Stimulated activated effector memory CD8-positive, alpha-beta T cell treated with anti-CD3 and anti-CD28 coated beads, Interleukin-12 subunit alpha, Interleukin-12 subunit beta, amount 100 ng/mL, for 72 hours (primary cell): ENCODE measurements around the gene SNN.

Experiments
- ATAC-seq: fragments of 150-1000 bp; cut with Tn5 transposase; 2 replicates; pipeline ENCODE4 v1.10.0; 2021
- DNase-seq, 2 donors: peaks; one replicate each; pipeline ENCODE4 v3.0.0; 2021 to 2022; ENCODE audit warnings: low spot score in 2 of 2
- H3K27ac Mint-ChIP-seq: one replicate; pipeline ENCODE4 v1.8.0; 2022; ENCODE audit warnings: mild to moderate bottlenecking, mixed read lengths
- H3K36me3 Mint-ChIP-seq: one replicate; pipeline ENCODE4 v1.8.0; 2022; ENCODE audit warnings: mild to moderate bottlenecking, mixed read lengths
- H3K4me1 Mint-ChIP-seq: one replicate; pipeline ENCODE4 v1.8.0; 2022; ENCODE audit warnings: mixed read lengths
- H3K4me3 Mint-ChIP-seq: one replicate; pipeline ENCODE4 v1.8.0; 2022; ENCODE audit warnings: mild to moderate bottlenecking, mixed read lengths
- H3K9me3 Mint-ChIP-seq: one replicate; pipeline ENCODE4 v1.8.0; 2022; ENCODE audit warnings: mixed read lengths

SNN gene

GRCh38 chr16:11667824-11668622, at the start of gene SNN:
SNN (plus strand) TSS chr16:11668455; CDS start chr16:11676060, 7,605 bp downstream.
- Mint-ChIP-seq H3K4me1 (peaks cover 60% of the 10 kb centered on the region), H3K9me3 (no peaks in the 10 kb centered on the region), H3K36me3 (no peaks in the 10 kb centered on the region), H3K4me3 (peak within 1 kb of the TSS; percentile 53), H3K27ac (no peak within 1 kb of the TSS)
- DNase-seq, result peak; percentile 72 to 82
- peak; percentile 90 for ATAC-seq

DNA sequence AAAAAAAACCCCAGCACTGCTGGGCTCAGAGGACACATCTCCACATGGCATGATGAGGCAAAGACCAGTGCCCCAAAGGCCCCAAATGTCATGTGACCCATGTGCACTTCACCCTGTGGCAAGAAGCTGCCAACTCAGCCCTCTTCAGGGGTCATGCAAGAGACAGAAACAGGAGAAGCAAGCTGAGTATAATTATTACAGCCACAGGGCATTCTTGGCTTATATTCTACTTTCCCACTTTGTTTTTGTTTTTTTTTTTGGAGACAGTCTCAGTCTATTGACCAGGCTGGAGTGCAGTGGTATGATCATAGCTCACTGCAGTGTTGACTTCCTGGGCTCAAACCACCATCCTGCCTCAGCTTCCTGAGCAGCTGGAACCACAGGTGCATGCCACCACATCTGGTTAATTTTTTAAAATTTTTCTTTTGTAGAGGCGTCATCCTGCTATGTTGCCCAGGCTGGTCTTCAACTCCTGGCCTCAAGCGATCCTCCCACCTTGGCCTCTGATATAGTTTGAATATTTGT, 48.9 kb upstream of the SNN start:
- Mint-ChIP-seq H3K4me1 (peaks cover 53% of the 10 kb centered on the region), H3K9me3 (peaks cover 3% of the 10 kb centered on the region), H3K4me3 (peak overlapping the region; percentile 78), H3K27ac (peak overlapping the region; percentile 60), H3K36me3 (no peaks in the 10 kb centered on the region)
- DNase-seq (no peak), ATAC-seq (peak; percentile 84)

- peaks cover 3% of the 10 kb centered on the region for H3K9me3 Mint-ChIP-seq
- ATAC-seq (no peak), DNase-seq (no peak)
- H3K27ac Mint-ChIP-seq, result peak overlapping the region; percentile 63
- H3K4me1 Mint-ChIP-seq, result peaks cover 56% of the 10 kb centered on the region
- H3K36me3 Mint-ChIP-seq, result no peaks in the 10 kb centered on the region
- peak overlapping the region; percentile 78 for H3K4me3 Mint-ChIP-seq
These were observed 47.8 kb upstream of the SNN start for GRCh38 chr16:11620243-11621003.

- no peak for ATAC-seq
- H3K27ac Mint-ChIP-seq, result peak overlapping the region; percentile 93
These were observed 46.7 kb upstream of the SNN start for GRCh38 chr16:11621539-11621919.

GRCh38 chr16:11621920-11622651, 46.2 kb upstream of the SNN start:
- peak overlapping the region; percentile 78 for H3K4me3 Mint-ChIP-seq
- H3K36me3 Mint-ChIP-seq, result no peaks in the 10 kb centered on the region
- H3K9me3 Mint-ChIP-seq, result peaks cover 3% of the 10 kb centered on the region
- H3K27ac Mint-ChIP-seq, result peak overlapping the region; percentile 93
- peak; percentile 80 for ATAC-seq
- peaks cover 61% of the 10 kb centered on the region for H3K4me1 Mint-ChIP-seq
- peak; percentile 18 to 72 for DNase-seq

More at GRCh38 chr16:11621539-11621919, 46.7 kb upstream of the SNN start:
- H3K4me1 Mint-ChIP-seq, result peaks cover 56% of the 10 kb centered on the region
- H3K4me3 Mint-ChIP-seq, result peak overlapping the region; percentile 78
- no peaks in the 10 kb centered on the region for H3K36me3 Mint-ChIP-seq
- H3K9me3 Mint-ChIP-seq, result peaks cover 3% of the 10 kb centered on the region
- DNase-seq, result peak in 1 of 2 donors; percentile 55

DNA sequence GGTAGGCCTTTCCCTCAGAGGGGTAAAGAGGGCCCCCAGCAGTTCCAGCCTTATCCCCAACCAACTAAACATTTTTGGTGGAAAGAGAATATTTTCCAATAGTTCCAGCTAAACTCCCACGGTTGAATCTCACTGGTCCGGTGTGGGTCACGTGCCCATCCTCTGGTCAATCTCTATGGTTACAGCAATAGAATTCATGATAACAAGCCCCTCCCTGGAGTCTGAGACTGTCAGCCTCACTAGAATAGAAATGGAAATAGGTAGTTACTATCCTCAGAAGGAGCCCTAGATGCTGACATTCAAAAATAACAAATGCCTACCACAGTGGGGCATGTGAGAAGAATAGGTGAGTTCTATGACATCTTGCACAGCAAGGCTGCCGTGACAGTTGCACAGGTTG, 44.0 kb upstream of the SNN start:
- ATAC-seq (no peak), DNase-seq (no peak)
- H3K4me3 Mint-ChIP-seq, result peak overlapping the region; percentile 22
- H3K36me3 Mint-ChIP-seq, result no peaks in the 10 kb centered on the region
- peaks cover 3% of the 10 kb centered on the region for H3K9me3 Mint-ChIP-seq
- peak overlapping the region; percentile 81 for H3K27ac Mint-ChIP-seq
- H3K4me1 Mint-ChIP-seq, result peaks cover 56% of the 10 kb centered on the region

DNA sequence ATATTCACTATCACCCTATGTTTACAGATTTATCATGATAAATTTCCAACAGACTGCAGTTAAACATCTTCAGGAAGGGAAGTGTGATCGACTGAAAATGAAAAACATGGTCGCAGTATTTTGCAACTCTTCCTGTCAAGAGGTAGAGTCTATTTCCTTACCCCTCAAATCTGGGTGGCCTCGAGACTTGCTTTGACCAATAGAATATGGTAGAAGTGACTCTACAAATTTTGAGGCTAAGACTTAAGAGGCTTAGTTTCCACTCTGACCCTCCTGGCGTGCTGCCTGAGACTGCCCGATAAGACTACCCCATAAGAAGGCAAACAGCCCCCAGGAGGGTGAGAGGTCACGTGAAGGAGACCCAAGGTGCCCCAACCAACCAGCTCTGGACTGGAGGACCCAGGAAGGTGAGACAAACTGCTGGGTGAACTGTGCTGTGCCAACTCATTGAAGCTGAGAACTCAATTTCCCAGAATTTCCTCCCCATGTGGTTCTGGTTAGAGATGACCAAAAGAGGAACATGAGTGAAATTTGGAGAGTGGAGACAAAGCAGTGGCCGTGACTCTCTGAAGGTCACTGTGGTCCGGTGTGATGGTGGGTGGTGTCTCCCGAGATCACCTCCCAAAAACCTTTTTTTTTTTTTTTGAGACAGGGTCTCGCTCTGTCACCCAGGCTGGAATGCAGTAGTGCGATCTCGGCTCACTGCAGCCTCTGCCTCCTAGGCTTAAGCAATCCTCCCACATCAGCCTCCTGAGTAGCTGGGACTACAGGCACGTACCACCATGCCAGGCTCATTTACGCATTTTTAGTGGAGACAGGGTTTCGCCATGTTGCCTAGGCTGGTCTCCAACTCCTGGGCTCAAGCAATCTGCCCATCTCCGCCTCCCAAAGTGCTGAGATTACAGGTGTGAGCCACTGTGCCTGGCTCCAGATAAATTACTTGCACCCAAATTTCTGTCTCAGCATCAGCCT, 43.3 kb upstream of the SNN start:
- ATAC-seq, result no peak
- Mint-ChIP-seq H3K27ac (peak overlapping the region; percentile 81), H3K36me3 (no peaks in the 10 kb centered on the region), H3K4me3 (peak overlapping the region; percentile 22), H3K4me1 (peaks cover 52% of the 10 kb centered on the region), H3K9me3 (peaks cover 3% of the 10 kb centered on the region)
- no peak for DNase-seq

GRCh38 chr16:11625769-11626168, 42.5 kb upstream of the SNN start:
- Mint-ChIP-seq H3K9me3 (no peaks in the 10 kb centered on the region), H3K4me1 (peaks cover 50% of the 10 kb centered on the region)

GRCh38 chr16:11626657-11627291, 41.5 kb upstream of the SNN start:
- DNase-seq (no peak), ATAC-seq (no peak)
- Mint-ChIP-seq H3K4me3 (no peak overlapping the region), H3K27ac (no peak overlapping the region), H3K9me3 (no peaks in the 10 kb centered on the region), H3K36me3 (no peaks in the 10 kb centered on the region), H3K4me1 (peaks cover 44% of the 10 kb centered on the region)

More at GRCh38 chr16:11625769-11626168, 42.5 kb upstream of the SNN start:
- Mint-ChIP-seq H3K27ac (peak overlapping the region; percentile 61), H3K36me3 (no peaks in the 10 kb centered on the region), H3K4me3 (no peak overlapping the region)
- ATAC-seq, result no peak
- DNase-seq, result no peak

- Mint-ChIP-seq H3K9me3 (no peaks in the 10 kb centered on the region), H3K27ac (no peak overlapping the region), H3K36me3 (no peaks in the 10 kb centered on the region), H3K4me3 (no peak overlapping the region), H3K4me1 (peaks cover 39% of the 10 kb centered on the region)
- DNase-seq (no peak), ATAC-seq (no peak)
These were observed 41.0 kb upstream of the SNN start for GRCh38 chr16:11627292-11627663.

GRCh38 chr16:11627822-11628457, 40.3 kb upstream of the SNN start:
- H3K4me1 Mint-ChIP-seq, result peaks cover 36% of the 10 kb centered on the region
- ATAC-seq (no peak), DNase-seq (no peak)
- H3K36me3 Mint-ChIP-seq, result no peaks in the 10 kb centered on the region
- H3K9me3 Mint-ChIP-seq, result no peaks in the 10 kb centered on the region
- no peak overlapping the region for H3K4me3 Mint-ChIP-seq
- H3K27ac Mint-ChIP-seq, result no peak overlapping the region

- peak overlapping the region; percentile 4 for H3K27ac Mint-ChIP-seq
- no peak overlapping the region for H3K4me3 Mint-ChIP-seq
- H3K9me3 Mint-ChIP-seq, result no peaks in the 10 kb centered on the region
- ATAC-seq (peak; percentile 14), DNase-seq (no peak)
- H3K4me1 Mint-ChIP-seq, result peaks cover 38% of the 10 kb centered on the region
- H3K36me3 Mint-ChIP-seq, result no peaks in the 10 kb centered on the region
These were observed 38.9 kb upstream of the SNN start for GRCh38 chr16:11629071-11630030.
